H9 (cell line): ENCODE results near the gene EPHA8. TPM values are rescaled to one million over a fixed set of nuclear protein-coding genes. Genes with fewer than 3 reads are reported as not detected.

ENCODE experiments used
- DNase-seq: peaks from one replicate; pipeline ENCODE4 v3.0.0-alpha.2; 2017
- H2AFZ ChIP-seq: one replicate; pipeline ENCODE4 v1.6.1; 2013; ENCODE audit warnings: mild to moderate bottlenecking, low read length, control low read depth, moderate library complexity
- H2AK5ac ChIP-seq: 2 replicates; pipeline ENCODE4 v1.6.1; 2013; ENCODE audit warnings: low read length, control low read depth, mixed read lengths; ENCODE audit not compliant: insufficient read length
- H2BK120ac ChIP-seq: one replicate; pipeline ENCODE4 v1.6.1; 2013; ENCODE audit warnings: low read depth, mild to moderate bottlenecking, low read length, control low read depth, inconsistent platforms; ENCODE audit not compliant: poor library complexity, severe bottlenecking
- H2BK12ac ChIP-seq: 2 replicates; pipeline ENCODE4 v1.6.1; 2013; ENCODE audit warnings: low read length, control low read depth, mixed read lengths, low read depth; ENCODE audit not compliant: insufficient read length
- H2BK15ac ChIP-seq: 2 replicates; pipeline ENCODE4 v1.6.1; 2013; ENCODE audit warnings: low read depth, low read length, control low read depth
- H2BK20ac ChIP-seq: one replicate; pipeline ENCODE4 v1.6.1; 2013; ENCODE audit warnings: low read depth, mild to moderate bottlenecking, low read length, control low read depth, inconsistent platforms; ENCODE audit not compliant: poor library complexity, severe bottlenecking
- H2BK5ac ChIP-seq: 2 replicates; pipeline ENCODE4 v1.6.1; 2013; ENCODE audit warnings: low read length, control low read depth, mixed read lengths; ENCODE audit not compliant: insufficient read length
- H3K14ac ChIP-seq: 2 replicates; pipeline ENCODE4 v1.6.1; 2013; ENCODE audit warnings: low read length, control low read depth; ENCODE audit not compliant: insufficient read depth
- H3K18ac ChIP-seq: 2 replicates; pipeline ENCODE4 v1.6.1; 2013; ENCODE audit warnings: low read depth, mild to moderate bottlenecking, mixed read lengths, low read length, control low read depth; ENCODE audit not compliant: insufficient read length
- H3K23ac ChIP-seq: 2 replicates; pipeline ENCODE4 v1.6.1; 2013; ENCODE audit warnings: low read length, control low read depth, mixed read lengths, low read depth; ENCODE audit not compliant: insufficient read length
- H3K23me2 ChIP-seq: 2 replicates; pipeline ENCODE4 v1.6.1; 2013; ENCODE audit warnings: low read depth, mild to moderate bottlenecking, mixed read lengths, low read length, control low read depth; ENCODE audit not compliant: insufficient read length, poor library complexity, severe bottlenecking
- H3K27ac ChIP-seq: 2 replicates; pipeline ENCODE4 v1.5.1; 2013; ENCODE audit warnings: low read length, control low read depth, mixed read lengths, low read depth; ENCODE audit not compliant: insufficient read length
- H3K27me3 ChIP-seq: 2 replicates; pipeline ENCODE4 v1.6.1; 2013; ENCODE audit warnings: low read length, control low read depth, inconsistent platforms; ENCODE audit not compliant: insufficient read depth
- H3K4ac ChIP-seq: 2 replicates; pipeline ENCODE4 v1.6.1; 2013; ENCODE audit warnings: low read depth, mild to moderate bottlenecking, control low read depth, inconsistent platforms, low read length, moderate library complexity
- H3K4me1 ChIP-seq: 2 replicates; pipeline ENCODE4 v1.6.1; 2013; ENCODE audit warnings: low read length, control low read depth, inconsistent platforms; ENCODE audit not compliant: insufficient read depth
- H3K4me2 ChIP-seq: 2 replicates; pipeline ENCODE4 v1.6.1; 2013; ENCODE audit warnings: low read length, control low read depth, mixed read lengths; ENCODE audit not compliant: insufficient read length, insufficient read depth
- H3K56ac ChIP-seq: 2 replicates; pipeline ENCODE4 v1.6.1; 2013; ENCODE audit warnings: low read depth, mild to moderate bottlenecking, mixed read lengths, low read length, control low read depth; ENCODE audit not compliant: insufficient read length
- H3K79me1 ChIP-seq: 2 replicates; pipeline ENCODE4 v1.6.1; 2013; ENCODE audit warnings: low read depth, mild to moderate bottlenecking, moderate library complexity, low read length, control low read depth, inconsistent platforms; ENCODE audit not compliant: insufficient read depth, poor library complexity, severe bottlenecking
- H3K79me2 ChIP-seq: 2 replicates; pipeline ENCODE4 v1.6.1; 2013; ENCODE audit warnings: low read length, control low read depth, inconsistent platforms; ENCODE audit not compliant: insufficient read depth
- H3K9ac ChIP-seq: 2 replicates; pipeline ENCODE4 v1.6.1; 2013; ENCODE audit warnings: low read length, control low read depth, mixed read lengths; ENCODE audit not compliant: insufficient read length; ENCODE audit errors: extremely low read depth
- H3K9me3 ChIP-seq: one replicate; pipeline ENCODE4 v1.6.1; 2013; ENCODE audit warnings: low read depth, low read length, inconsistent platforms; ENCODE audit not compliant: control insufficient read depth
- H3T11ph ChIP-seq: one replicate; pipeline ENCODE4 v1.6.1; 2013; ENCODE audit warnings: mild to moderate bottlenecking, low read length, control low read depth, inconsistent platforms
- H4K20me1 ChIP-seq: one replicate; pipeline ENCODE4 v1.6.1; 2013; ENCODE audit not compliant: control insufficient read depth, insufficient read length, insufficient read depth
- H4K5ac ChIP-seq: 2 replicates; pipeline ENCODE4 v1.6.1; 2013; ENCODE audit warnings: low read depth, mild to moderate bottlenecking, mixed read lengths, low read length, control low read depth; ENCODE audit not compliant: insufficient read length
- H4K8ac ChIP-seq: replicated peaks from 2 replicates; pipeline ENCODE4 v1.6.1; 2013; ENCODE audit warnings: low read length, control low read depth, mixed read lengths, low read depth; ENCODE audit not compliant: insufficient read length
- H4K91ac ChIP-seq: 2 replicates; pipeline ENCODE4 v1.6.1; 2013; ENCODE audit warnings: low read depth, mild to moderate bottlenecking, moderate library complexity, mixed read lengths, low read length, control low read depth; ENCODE audit not compliant: insufficient read length
- H3K27ac Mint-ChIP-seq, 3 experiments: 2 replicates in 2 of 3; 3 replicates in 1 of 3; pipeline ENCODE4 v1.8.0; 2020 to 2021; ENCODE audit warnings: mixed read lengths in 3 of 3, mild to moderate bottlenecking in 1 of 3, moderate library complexity in 1 of 3
- H3K27me3 Mint-ChIP-seq: 2 replicates; pipeline ENCODE4 v1.8.0; 2021; ENCODE audit warnings: low read depth, mild to moderate bottlenecking, moderate library complexity, mixed read lengths
- H3K36me3 Mint-ChIP-seq, 3 experiments: 2 replicates in 2 of 3; 3 replicates in 1 of 3; pipeline ENCODE4 v1.8.0; 2020 to 2021; ENCODE audit warnings: low read depth in 3 of 3, mixed read lengths in 3 of 3; ENCODE audit not compliant: insufficient read depth in 1 of 3
- H3K4me1 Mint-ChIP-seq, 2 experiments: 2 replicates each; pipeline ENCODE4 v1.8.0; 2020; ENCODE audit warnings: mixed read lengths in 2 of 2
- H3K4me3 Mint-ChIP-seq, 2 experiments: 2 replicates in 1 of 2; 3 replicates in 1 of 2; pipeline ENCODE4 v1.8.0; 2020 to 2021; ENCODE audit warnings: mild to moderate bottlenecking in 2 of 2, mixed read lengths in 2 of 2, moderate library complexity in 1 of 2
- H3K9me3 Mint-ChIP-seq, 2 experiments: 2 replicates in 1 of 2; 3 replicates in 1 of 2; pipeline ENCODE4 v1.8.0; 2020; ENCODE audit warnings: mild to moderate bottlenecking in 2 of 2, mixed read lengths in 2 of 2, moderate library complexity in 1 of 2
- WGBS: extraction: QIAGEN DNeasy Blood & Tissue Kit; methylation state at CpG from one replicate; pipeline ENCODE4 v1.1.7; 2013; ENCODE audit warnings: missing lambda C conversion rate, low lambda C conversion rate, mixed read lengths; ENCODE audit not compliant: insufficient read length; ENCODE audit errors: extremely low coverage; 5-methylcytosine and 5-hydroxymethylcytosine counted together
- total RNA-seq: library from RNA; stranded (reverse); gene quantifications from 2 replicates; pipeline ENCODE4 v1.2.1, GENCODE V29; 2021
- TF ChIP-seq, protein P1 (sequence below): fragments of 200-600 bp; sonication (generic); conservative IDR thresholded peaks from 3 replicates; pipeline ENCODE4 v1.8.0; 2021; ENCODE audit warnings: antibody characterized with exemption, mild to moderate bottlenecking

The EPHA8 gene
- total RNA-seq, 1 experiment from 2014 or later: 3.4 TPM

DNA sequence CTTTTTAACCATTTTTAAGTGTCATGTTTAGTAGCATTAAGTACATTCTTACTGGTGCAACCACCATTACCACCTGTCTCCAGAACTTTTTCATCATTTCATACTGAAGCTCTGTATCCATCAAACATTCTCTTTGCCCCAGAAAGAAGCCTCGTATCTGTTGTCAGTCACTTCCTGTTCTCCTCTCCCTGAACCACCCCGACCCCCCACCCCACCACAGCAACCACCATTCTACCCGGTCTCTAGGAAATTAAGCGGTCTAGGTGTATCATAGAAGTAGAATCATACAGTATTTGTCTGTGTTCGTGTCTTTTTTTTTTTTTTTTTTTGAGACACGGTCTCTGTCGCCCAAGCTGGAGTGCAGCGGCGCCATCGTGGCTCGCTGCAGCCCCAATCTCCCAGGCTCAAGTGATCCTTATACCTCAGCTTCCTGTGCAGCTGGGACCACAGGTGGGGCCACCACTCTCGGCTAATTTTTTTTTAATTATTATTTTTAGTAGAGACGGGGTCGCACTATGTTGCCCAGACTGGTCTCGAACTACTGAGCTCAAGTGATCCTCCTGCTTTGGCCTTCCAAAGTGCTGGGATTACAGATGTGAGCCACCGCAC is 23.7 kb upstream of the EPHA8 start:
- H3K4me1 ChIP-seq: no peaks in the 10 kb centered on the region
- TF ChIP-seq, protein P1, sequence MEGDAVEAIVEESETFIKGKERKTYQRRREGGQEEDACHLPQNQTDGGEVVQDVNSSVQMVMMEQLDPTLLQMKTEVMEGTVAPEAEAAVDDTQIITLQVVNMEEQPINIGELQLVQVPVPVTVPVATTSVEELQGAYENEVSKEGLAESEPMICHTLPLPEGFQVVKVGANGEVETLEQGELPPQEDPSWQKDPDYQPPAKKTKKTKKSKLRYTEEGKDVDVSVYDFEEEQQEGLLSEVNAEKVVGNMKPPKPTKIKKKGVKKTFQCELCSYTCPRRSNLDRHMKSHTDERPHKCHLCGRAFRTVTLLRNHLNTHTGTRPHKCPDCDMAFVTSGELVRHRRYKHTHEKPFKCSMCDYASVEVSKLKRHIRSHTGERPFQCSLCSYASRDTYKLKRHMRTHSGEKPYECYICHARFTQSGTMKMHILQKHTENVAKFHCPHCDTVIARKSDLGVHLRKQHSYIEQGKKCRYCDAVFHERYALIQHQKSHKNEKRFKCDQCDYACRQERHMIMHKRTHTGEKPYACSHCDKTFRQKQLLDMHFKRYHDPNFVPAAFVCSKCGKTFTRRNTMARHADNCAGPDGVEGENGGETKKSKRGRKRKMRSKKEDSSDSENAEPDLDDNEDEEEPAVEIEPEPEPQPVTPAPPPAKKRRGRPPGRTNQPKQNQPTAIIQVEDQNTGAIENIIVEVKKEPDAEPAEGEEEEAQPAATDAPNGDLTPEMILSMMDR: no peak
- H3K4me1 Mint-ChIP-seq: no peaks in the 10 kb centered on the region; a peak in 1 of 4 replicates

More for the DNA sequence above, 23.7 kb upstream of the EPHA8 start:
- no peak overlapping the region for H2AK5ac ChIP-seq
- no peak overlapping the region for H2BK20ac ChIP-seq
- H3K27ac ChIP-seq: no peak overlapping the region
- H3K27me3 ChIP-seq: no peaks in the 10 kb centered on the region
- H3K79me2 ChIP-seq: no peaks in the 10 kb centered on the region
- Mint-ChIP-seq H3K9me3 (no peaks in the 10 kb centered on the region), H3K4me3 (no peak overlapping the region), H3K27ac (0 out of 7 replicates have a peak overlapping the region, but pooled peaks of 1 of the 3 experiments have one; percentile 39), H3K36me3 (no peaks in the 10 kb centered on the region), H3K27me3 (0 out of 2 replicates have a peak, but pooled peaks cover 2% of the 10 kb centered on the region)
- no peak overlapping the region for H4K5ac ChIP-seq
- no peaks in the 10 kb centered on the region for H3K79me1 ChIP-seq
- H3K23me2 ChIP-seq: no peaks in the 10 kb centered on the region
- H2AFZ ChIP-seq: no peak overlapping the region
- DNase-seq: no peak
- no peak overlapping the region for H3K4ac ChIP-seq
- H2BK15ac ChIP-seq: no peak overlapping the region
- H3T11ph ChIP-seq: no peak overlapping the region
- H3K9ac ChIP-seq: no peak overlapping the region
- H2BK12ac ChIP-seq: no peak overlapping the region
- H4K20me1 ChIP-seq: no peaks in the 10 kb centered on the region
- H2BK120ac ChIP-seq: no peak overlapping the region
- H3K56ac ChIP-seq: no peak overlapping the region
- no CpG with 5 or more reads among the region's 16 CpGs for WGBS
- H3K18ac ChIP-seq: no peak overlapping the region
- H2BK5ac ChIP-seq: no peak overlapping the region
- no peak overlapping the region for H4K8ac ChIP-seq
- H3K4me2 ChIP-seq: no peak overlapping the region
- H3K9me3 ChIP-seq: no peaks in the 10 kb centered on the region
- no peak overlapping the region for H4K91ac ChIP-seq
- H3K23ac ChIP-seq: no peak overlapping the region
- H3K14ac ChIP-seq: no peak overlapping the region
